LNCAP (cell line): ENCODE measurements around the gene RERE.

ENCODE experiments used
- CTCF ChIP-seq: fragments of 450-650 bp; IDR thresholded peaks from 2 replicates; pipeline ENCODE4 v1.5.1; 2017; ENCODE audit warnings: mild to moderate bottlenecking

Gene RERE

GRCh38 chr1:8835941-8836643 lies 18.7 kb upstream of the RERE start:
- no peak for TF ChIP-seq CTCF

- TF ChIP-seq CTCF = no peak
These were observed 13.9 kb upstream of the RERE start for GRCh38 chr1:8831340-8831739.

- no peak for TF ChIP-seq CTCF
These were observed 8.6 kb upstream of the RERE start for GRCh38 chr1:8825985-8826481.

- no peak for TF ChIP-seq CTCF
These were observed 5.8 kb upstream of the RERE start for GRCh38 chr1:8823295-8823664.

- TF ChIP-seq CTCF = no peak
These were observed 5.2 kb upstream of the RERE start for GRCh38 chr1:8822373-8823294.

GRCh38 chr1:8821084-8821483 lies 3.6 kb upstream of the RERE start:
- TF ChIP-seq CTCF = no peak

- TF ChIP-seq CTCF = no peak
These were observed 910 bp upstream of the RERE start for GRCh38 chr1:8818325-8818775.
